Dendritic cell treated with granulocyte-macrophage colony-stimulating factor and Interleukin-4, amounts not matched to agents 40 ng/mL and 50 ng/mL, for 4 days (primary cell): ENCODE results near the gene HK3.
A peak's percentile ranks its signal among the peaks of the same experiment; 100 is the strongest.

Experiments
- H3K27ac Mint-ChIP-seq: one replicate; pipeline ENCODE4 v1.8.0; 2022; ENCODE audit warnings: mild to moderate bottlenecking, mixed read lengths
- H3K27me3 Mint-ChIP-seq: one replicate; pipeline ENCODE4 v1.8.0; 2022; ENCODE audit warnings: mild to moderate bottlenecking, mixed read lengths
- H3K36me3 Mint-ChIP-seq: one replicate; pipeline ENCODE4 v1.8.0; 2022; ENCODE audit warnings: low read depth, mixed read lengths
- H3K4me1 Mint-ChIP-seq: one replicate; pipeline ENCODE4 v1.8.0; 2022; ENCODE audit warnings: low read depth, mixed read lengths
- H3K4me3 Mint-ChIP-seq: one replicate; pipeline ENCODE4 v1.8.0; 2022; ENCODE audit warnings: mild to moderate bottlenecking, moderate library complexity, mixed read lengths
- H3K9me3 Mint-ChIP-seq: one replicate; pipeline ENCODE4 v1.8.0; 2022; ENCODE audit warnings: mixed read lengths
- intact Hi-C: fragments of 100-400 bp; cut with micrococcal nuclease; formaldehyde crosslinking; loops from one replicate; pipeline ENCODE4 v1.15.0; 2022

HK3 gene

GRCh38 chr5:176882567-176882903 is 16.6 kb downstream of the HK3 start:
- Mint-ChIP-seq H3K27me3 (no peaks in the 10 kb centered on the region), H3K27ac (no peak overlapping the region), H3K4me3 (no peak overlapping the region), H3K9me3 (no peaks in the 10 kb centered on the region), H3K4me1 (peaks cover 25% of the 10 kb centered on the region), H3K36me3 (peaks cover 89% of the 10 kb centered on the region)
- intact Hi-C loops, result no loop called here

GRCh38 chr5:176881816-176882566 is 17.2 kb downstream of the HK3 start:
- Mint-ChIP-seq H3K9me3 (no peaks in the 10 kb centered on the region), H3K4me3 (no peak overlapping the region), H3K4me1 (peaks cover 26% of the 10 kb centered on the region), H3K27ac (no peak overlapping the region), H3K36me3 (peaks cover 84% of the 10 kb centered on the region), H3K27me3 (peaks cover 1% of the 10 kb centered on the region)
- intact Hi-C loops, result no loop called here

GRCh38 chr5:176881021-176881749 is 18.0 kb downstream of the HK3 start:
- peaks cover 28% of the 10 kb centered on the region for H3K4me1 Mint-ChIP-seq
- peaks cover 8% of the 10 kb centered on the region for H3K27me3 Mint-ChIP-seq
- no peaks in the 10 kb centered on the region for H3K9me3 Mint-ChIP-seq
- H3K36me3 Mint-ChIP-seq, result peaks cover 76% of the 10 kb centered on the region
- no peak overlapping the region for H3K4me3 Mint-ChIP-seq
- intact Hi-C loops, result no loop called here
- no peak overlapping the region for H3K27ac Mint-ChIP-seq

GRCh38 chr5:176880366-176881020 is 18.7 kb downstream of the HK3 start:
- intact Hi-C loops, result no loop called here
- Mint-ChIP-seq H3K9me3 (no peaks in the 10 kb centered on the region), H3K36me3 (peaks cover 69% of the 10 kb centered on the region), H3K27me3 (peaks cover 15% of the 10 kb centered on the region), H3K27ac (no peak overlapping the region), H3K4me3 (no peak overlapping the region), H3K4me1 (peaks cover 30% of the 10 kb centered on the region)

GRCh38 chr5:176879663-176880361 is 19.3 kb downstream of the HK3 start:
- Mint-ChIP-seq H3K27ac (no peak overlapping the region), H3K9me3 (no peaks in the 10 kb centered on the region), H3K4me1 (peaks cover 33% of the 10 kb centered on the region), H3K36me3 (peaks cover 62% of the 10 kb centered on the region), H3K4me3 (no peak overlapping the region), H3K27me3 (peaks cover 22% of the 10 kb centered on the region)
- intact Hi-C loops, result no loop called here

GRCh38 chr5:176878906-176879662 is 20.1 kb downstream of the HK3 start:
- Mint-ChIP-seq H3K4me3 (no peak overlapping the region), H3K9me3 (peaks cover 2% of the 10 kb centered on the region), H3K27ac (peak overlapping the region; percentile 12), H3K36me3 (peaks cover 59% of the 10 kb centered on the region), H3K4me1 (peaks cover 34% of the 10 kb centered on the region), H3K27me3 (peaks cover 23% of the 10 kb centered on the region)
- intact Hi-C loops, result no loop called here

- Mint-ChIP-seq H3K4me3 (no peak overlapping the region), H3K9me3 (peaks cover 9% of the 10 kb centered on the region), H3K27ac (peak overlapping the region; percentile 12), H3K36me3 (peaks cover 59% of the 10 kb centered on the region), H3K27me3 (peaks cover 23% of the 10 kb centered on the region), H3K4me1 (peaks cover 40% of the 10 kb centered on the region)
- intact Hi-C loops, result no loop called here
These were observed 20.7 kb downstream of the HK3 start for GRCh38 chr5:176878463-176878862.

GRCh38 chr5:176877793-176878331 is 21.3 kb downstream of the HK3 start:
- no peak overlapping the region for H3K4me3 Mint-ChIP-seq
- H3K27ac Mint-ChIP-seq, result no peak overlapping the region
- peaks cover 59% of the 10 kb centered on the region for H3K36me3 Mint-ChIP-seq
- peaks cover 23% of the 10 kb centered on the region for H3K27me3 Mint-ChIP-seq
- intact Hi-C loops, result no loop called here
- H3K9me3 Mint-ChIP-seq, result peaks cover 15% of the 10 kb centered on the region
- peaks cover 40% of the 10 kb centered on the region for H3K4me1 Mint-ChIP-seq

- intact Hi-C loops, result no loop called here
- H3K4me3 Mint-ChIP-seq, result no peak overlapping the region
- H3K4me1 Mint-ChIP-seq, result peaks cover 41% of the 10 kb centered on the region
- H3K36me3 Mint-ChIP-seq, result peaks cover 55% of the 10 kb centered on the region
- H3K27me3 Mint-ChIP-seq, result peaks cover 23% of the 10 kb centered on the region
- H3K9me3 Mint-ChIP-seq, result peaks cover 22% of the 10 kb centered on the region
- H3K27ac Mint-ChIP-seq, result no peak overlapping the region
These were observed 22.4 kb downstream of the HK3 start for GRCh38 chr5:176876506-176877431.

GRCh38 chr5:176875783-176876505 is 23.2 kb downstream of the HK3 start:
- Mint-ChIP-seq H3K9me3 (peaks cover 22% of the 10 kb centered on the region), H3K4me1 (peaks cover 41% of the 10 kb centered on the region), H3K27ac (no peak overlapping the region), H3K4me3 (no peak overlapping the region), H3K36me3 (peaks cover 47% of the 10 kb centered on the region), H3K27me3 (peaks cover 23% of the 10 kb centered on the region)
- intact Hi-C loops, result no loop called here

GRCh38 chr5:176875014-176875550 is 24.1 kb downstream of the HK3 start:
- intact Hi-C loops, result no loop called here
- peaks cover 48% of the 10 kb centered on the region for H3K4me1 Mint-ChIP-seq
- no peak overlapping the region for H3K4me3 Mint-ChIP-seq
- H3K9me3 Mint-ChIP-seq, result peaks cover 29% of the 10 kb centered on the region
- peaks cover 43% of the 10 kb centered on the region for H3K36me3 Mint-ChIP-seq
- H3K27me3 Mint-ChIP-seq, result peaks cover 25% of the 10 kb centered on the region
- H3K27ac Mint-ChIP-seq, result no peak overlapping the region
